ENCODE data around the gene P3H2. TPM values are rescaled to one million over a fixed set of nuclear protein-coding genes. Genes with fewer than 3 reads are reported as not detected.

The P3H2 gene
- total RNA-seq, 4 donors from 2014 or later, result 0.24 to 4.0 (median 0.90) TPM

GRCh38 chr3:189942948-189943347 lies 177.7 kb downstream of the P3H2 start:
- in situ Hi-C loops (cut with MboI; ENCODE audit: low sequenced_read_pairs in 4 of 4) (loop anchor here in 3 of 4 donors (10.0 to 25.0 kb wide), 3 partner anchors 656 to 681 kb away; no protein-coding TSS in a partner anchor), intact Hi-C loops (cut with DNase I; ENCODE audit: low total_unique reads) (loop anchor here (1.0 to 10.0 kb wide), 2 partner anchors 42 to 338 kb away; no protein-coding TSS in a partner anchor)
- Histone ChIP-seq H3K4me1 (peaks cover 0 to under 1% of the 10 kb centered on the region in 2 donors), H3K9me3 (no peaks in the 10 kb centered on the region), H3K36me3 (no peaks in the 10 kb centered on the region), H3K27me3 (no peaks in the 10 kb centered on the region), H3K27ac (no peak overlapping the region), H3K4me3 (no peak overlapping the region)
- no peak for ATAC-seq
- DNase-seq, result no peak
- TF ChIP-seq POLR2A (IDR thresholded peaks at IDR 0.05) (no peak), CTCF (IDR thresholded peaks at IDR 0.05 in 4 of 5, conservative IDR thresholded peaks at IDR 0.05 in 1 of 5) (no peak)

- ATAC-seq (no peak), DNase-seq (no peak)
- Histone ChIP-seq H3K36me3 (no peaks in the 10 kb centered on the region), H3K27me3 (no peaks in the 10 kb centered on the region), H3K4me1 (no peaks in the 10 kb centered on the region), H3K27ac (no peak overlapping the region), H3K9me3 (no peaks in the 10 kb centered on the region), H3K4me3 (no peak overlapping the region)
- in situ Hi-C loops (cut with MboI; ENCODE audit: low sequenced_read_pairs in 4 of 4), result loop anchor here in 3 of 4 donors (10.0 to 25.0 kb wide), 3 partner anchors 654 to 679 kb away; no protein-coding TSS in a partner anchor
- TF ChIP-seq POLR2A (IDR thresholded peaks at IDR 0.05) (no peak), CTCF (IDR thresholded peaks at IDR 0.05 in 4 of 5, conservative IDR thresholded peaks at IDR 0.05 in 1 of 5) (no peak)
- intact Hi-C loops (cut with DNase I; ENCODE audit: low total_unique reads), result loop anchor here (10.0 kb wide), 1 partner anchor 337 kb away; no protein-coding TSS in a partner anchor
Observed at GRCh38 chr3:189941679-189942078, 179.0 kb downstream of the P3H2 start.

- ATAC-seq (no peak), DNase-seq (no peak)
- Histone ChIP-seq H3K36me3 (no peaks in the 10 kb centered on the region), H3K27me3 (no peaks in the 10 kb centered on the region), H3K9me3 (no peaks in the 10 kb centered on the region), H3K4me3 (no peak overlapping the region), H3K27ac (no peak overlapping the region), H3K4me1 (no peaks in the 10 kb centered on the region)
- intact Hi-C loops (cut with DNase I; ENCODE audit: low total_unique reads) (loop anchor here (10.0 kb wide), 1 partner anchor 336 kb away; no protein-coding TSS in a partner anchor), in situ Hi-C loops (cut with MboI; ENCODE audit: low sequenced_read_pairs in 4 of 4) (loop anchor here in 3 of 4 donors (10.0 to 25.0 kb wide), 3 partner anchors 654 to 679 kb away; no protein-coding TSS in a partner anchor)
- TF ChIP-seq CTCF (IDR thresholded peaks at IDR 0.05 in 4 of 5, conservative IDR thresholded peaks at IDR 0.05 in 1 of 5), result no peak
- no peak for TF ChIP-seq POLR2A (IDR thresholded peaks at IDR 0.05)
Observed at GRCh38 chr3:189941125-189941524, 179.6 kb downstream of the P3H2 start.

- ATAC-seq (no peak), DNase-seq (no peak)
- H3K4me1 ChIP-seq, result no peaks in the 10 kb centered on the region
- no peaks in the 10 kb centered on the region for H3K27me3 ChIP-seq
- H3K27ac ChIP-seq, result no peak overlapping the region
- no peak for TF ChIP-seq POLR2A (IDR thresholded peaks at IDR 0.05)
- TF ChIP-seq CTCF (IDR thresholded peaks at IDR 0.05 in 4 of 5, conservative IDR thresholded peaks at IDR 0.05 in 1 of 5), result no peak
- H3K36me3 ChIP-seq, result no peaks in the 10 kb centered on the region
- H3K4me3 ChIP-seq, result no peak overlapping the region
- H3K9me3 ChIP-seq, result no peaks in the 10 kb centered on the region
- in situ Hi-C loops (cut with MboI; ENCODE audit: low sequenced_read_pairs in 4 of 4), result loop anchor here in 2 of 4 donors (25.0 kb wide), 2 partner anchors 650 to 675 kb away; no protein-coding TSS in a partner anchor
- intact Hi-C loops (cut with DNase I; ENCODE audit: low total_unique reads), result no loop called here
Observed at GRCh38 chr3:189937302-189938127, 183.2 kb downstream of the P3H2 start.

All from gastrocnemius medialis (tissue), 4 donors.